ENCODE measurements around the gene ALDOA. TPM values are rescaled to one million over a fixed set of nuclear protein-coding genes. Genes with fewer than 3 reads are reported as not detected.
"Not testable (repeated sequence)": the region's sequence is repeated elsewhere in the genome, so short reads cannot be mapped to it uniquely, and the experiment has no call there.

Gene ALDOA
- total RNA-seq, 1 donor from 2014 or later = 810 TPM

- TF ChIP-seq POLR2A (IDR thresholded peaks at IDR 0.05) (no peak), CTCF (IDR thresholded peaks at IDR 0.05) (peak in 2 of 3 experiments; percentile 50 to 64)
- Histone ChIP-seq H3K4me3 (no peak overlapping the region), H3K4me1 (peaks cover 18% of the 10 kb centered on the region)
Measured at GRCh38 chr16:30112197-30113030, 46.9 kb downstream of the ALDOA start.

GRCh38 chr16:30113031-30113710, 47.6 kb downstream of the ALDOA start, which contains the start of gene GDPD3:
Gene GDPD3, minus strand, starts transcription at chr16:30113537. Its CDS starts 59 bp downstream, at chr16:30113478.
- peaks cover 0 to 70% of the 10 kb centered on the region in 2 donors for H3K36me3 ChIP-seq
- H3K4me3 ChIP-seq = no peak within 1 kb of the TSS
- H3K27me3 ChIP-seq = no peaks in the 10 kb centered on the region
- intact Hi-C loops (cut with DNase I) = no loop called here
- no peaks in the 10 kb centered on the region for H3K9me3 ChIP-seq
- DNase-seq (ENCODE audit: extremely low spot score in 2 of 2) = no peak
- no peak for TF ChIP-seq CTCF (IDR thresholded peaks at IDR 0.05)
- TF ChIP-seq POLR2A (IDR thresholded peaks at IDR 0.05) = no peak
- TF ChIP-seq POLR2AphosphoS5 (IDR thresholded peaks at IDR 0.05; ENCODE audit: insufficient read depth in 1 of 2, low read depth in 1 of 2) = peak in 1 of 2 donors; percentile 15
- H3K27ac ChIP-seq = no peak within 1 kb of the TSS
- H3K4me1 ChIP-seq = peaks cover 18% of the 10 kb centered on the region

More at GRCh38 chr16:30112197-30113030, 46.9 kb downstream of the ALDOA start:
- intact Hi-C loops (cut with DNase I) = no loop called here
- Histone ChIP-seq H3K27ac (no peak overlapping the region), H3K36me3 (peaks cover 0 to 69% of the 10 kb centered on the region in 2 donors), H3K27me3 (no peaks in the 10 kb centered on the region), H3K9me3 (no peaks in the 10 kb centered on the region)
- DNase-seq (ENCODE audit: extremely low spot score in 2 of 2) = no peak

GRCh38 chr16:30113711-30114333, 48.3 kb downstream of the ALDOA start:
- intact Hi-C loops (cut with DNase I) = no loop called here
- no peak for TF ChIP-seq POLR2A (IDR thresholded peaks at IDR 0.05)
- no peak for TF ChIP-seq CTCF (IDR thresholded peaks at IDR 0.05)
- TF ChIP-seq POLR2AphosphoS5 (IDR thresholded peaks at IDR 0.05; ENCODE audit: insufficient read depth in 1 of 2, low read depth in 1 of 2) = no peak
- no peak overlapping the region for H3K27ac ChIP-seq
- peaks cover 18% of the 10 kb centered on the region for H3K4me1 ChIP-seq
- no peak overlapping the region for H3K4me3 ChIP-seq
- DNase-seq (ENCODE audit: extremely low spot score in 2 of 2) = no peak
- peaks cover 0 to 70% of the 10 kb centered on the region in 2 donors for H3K36me3 ChIP-seq
- no peaks in the 10 kb centered on the region for H3K27me3 ChIP-seq
- no peaks in the 10 kb centered on the region for H3K9me3 ChIP-seq

- peaks cover 0 to 71% of the 10 kb centered on the region in 2 donors for H3K36me3 ChIP-seq
Measured at GRCh38 chr16:30114411-30114810, 48.9 kb downstream of the ALDOA start.

GRCh38 chr16:30114833-30115232, 49.3 kb downstream of the ALDOA start:
- H3K27ac ChIP-seq; DNase-seq (ENCODE audit: extremely low spot score in 2 of 2); H3K27me3 ChIP-seq; H3K9me3 ChIP-seq; H3K4me3 ChIP-seq; intact Hi-C loops (cut with DNase I): not testable (repeated sequence)
- H3K4me1 ChIP-seq = peaks cover 18% of the 10 kb centered on the region
- peaks cover 0 to 71% of the 10 kb centered on the region in 2 donors for H3K36me3 ChIP-seq

More at GRCh38 chr16:30114411-30114810, 48.9 kb downstream of the ALDOA start:
- Histone ChIP-seq H3K4me3 (no peak overlapping the region), H3K27ac (no peak overlapping the region), H3K27me3 (no peaks in the 10 kb centered on the region), H3K9me3 (no peaks in the 10 kb centered on the region), H3K4me1 (peaks cover 18% of the 10 kb centered on the region)
- intact Hi-C loops (cut with DNase I) = no loop called here
- DNase-seq (ENCODE audit: extremely low spot score in 2 of 2) = no peak
- TF ChIP-seq CTCF (IDR thresholded peaks at IDR 0.05) (no peak), POLR2AphosphoS5 (IDR thresholded peaks at IDR 0.05; ENCODE audit: insufficient read depth in 1 of 2, low read depth in 1 of 2) (no peak)

Data from vagina (tissue), 2 donors.